Testis (tissue), 3 donors: ENCODE measurements around the gene HLA-DQA1. TPM values are rescaled to one million over a fixed set of nuclear protein-coding genes. Genes with fewer than 3 reads are reported as not detected.
"Not testable (repeated sequence)": the region's sequence is repeated elsewhere in the genome, so short reads cannot be mapped to it uniquely, and the experiment has no call there.

Source experiments
- DNase-seq: peaks from one replicate; pipeline ENCODE4 v3.0.0-alpha.2; 2019
- H3K27ac ChIP-seq, 2 donors: fragments of 200-600 bp; sonication (generic); one replicate each; pipeline ENCODE4 v1.5.1; 2019
- H3K27me3 ChIP-seq: fragments of 200-600 bp; sonication (generic); one replicate; pipeline ENCODE4 v1.5.1; 2019
- H3K36me3 ChIP-seq: fragments of 200-600 bp; sonication (generic); one replicate; pipeline ENCODE4 v1.5.1; 2017; ENCODE audit warnings: low read depth; ENCODE audit errors: missing control alignments
- H3K4me1 ChIP-seq: fragments of 200-600 bp; sonication (generic); one replicate; pipeline ENCODE4 v1.5.1; 2019
- H3K4me3 ChIP-seq, 2 donors: fragments of 200-600 bp; sonication (generic); one replicate each; pipeline ENCODE4 v1.5.1; 2017 to 2019
- H3K9me3 ChIP-seq: fragments of 200-600 bp; sonication (generic); one replicate; pipeline ENCODE4 v1.5.1; 2017
- CTCF ChIP-seq, 3 experiments: fragments of 450-650 bp in 2 of 3; fragments of 200-600 bp in 1 of 3; sonication (generic) in 1 of 3; IDR thresholded peaks; one replicate each; pipeline ENCODE4 v1.5.1; 2016 to 2019; ENCODE audit warnings: antibody characterized with exemption in 3 of 3, mild to moderate bottlenecking in 2 of 3, moderate library complexity in 1 of 3
- POLR2A ChIP-seq: fragments of 450-650 bp; IDR thresholded peaks from one replicate; pipeline ENCODE4 v1.6.1; 2017; ENCODE audit warnings: antibody characterized with exemption, mild to moderate bottlenecking, moderate library complexity
- WGBS, 2 donors: methylation state at CpG; one replicate each; pipeline ENCODE4 v1.1.5; 2018; 5-methylcytosine and 5-hydroxymethylcytosine counted together
- intact Hi-C: fragments of 100-400 bp; cut with DNase I; formaldehyde crosslinking; loops from one replicate; pipeline ENCODE4 v1.15.1; 2023; ENCODE audit warnings: low total_unique reads
- polyA plus RNA-seq: library from polyadenylated mRNA; stranded (reverse); fragments of 350-450 nt; fragmentation: Illumina TruSeq; extraction: RNeasy Lipid Tissue Mini Kit (QIAGEN cat#74804); gene quantifications from one replicate; pipeline ENCODE4 v1.2.3, GENCODE V29; 2014; ENCODE audit warnings: low read depth, low replicate concordance; ENCODE audit not compliant: insufficient read depth
- total RNA-seq, 2 donors: library from RNA; depleted of rRNA; stranded (reverse); fragments of >200 nt; gene quantifications; one replicate each; pipeline ENCODE4 v1.2.3, GENCODE V29; 2016

HLA-DQA1 gene
- total and polyA plus RNA-seq, 3 donors from 2014 or later = 0.94 to 33.9 (median 1.6) TPM

DNA sequence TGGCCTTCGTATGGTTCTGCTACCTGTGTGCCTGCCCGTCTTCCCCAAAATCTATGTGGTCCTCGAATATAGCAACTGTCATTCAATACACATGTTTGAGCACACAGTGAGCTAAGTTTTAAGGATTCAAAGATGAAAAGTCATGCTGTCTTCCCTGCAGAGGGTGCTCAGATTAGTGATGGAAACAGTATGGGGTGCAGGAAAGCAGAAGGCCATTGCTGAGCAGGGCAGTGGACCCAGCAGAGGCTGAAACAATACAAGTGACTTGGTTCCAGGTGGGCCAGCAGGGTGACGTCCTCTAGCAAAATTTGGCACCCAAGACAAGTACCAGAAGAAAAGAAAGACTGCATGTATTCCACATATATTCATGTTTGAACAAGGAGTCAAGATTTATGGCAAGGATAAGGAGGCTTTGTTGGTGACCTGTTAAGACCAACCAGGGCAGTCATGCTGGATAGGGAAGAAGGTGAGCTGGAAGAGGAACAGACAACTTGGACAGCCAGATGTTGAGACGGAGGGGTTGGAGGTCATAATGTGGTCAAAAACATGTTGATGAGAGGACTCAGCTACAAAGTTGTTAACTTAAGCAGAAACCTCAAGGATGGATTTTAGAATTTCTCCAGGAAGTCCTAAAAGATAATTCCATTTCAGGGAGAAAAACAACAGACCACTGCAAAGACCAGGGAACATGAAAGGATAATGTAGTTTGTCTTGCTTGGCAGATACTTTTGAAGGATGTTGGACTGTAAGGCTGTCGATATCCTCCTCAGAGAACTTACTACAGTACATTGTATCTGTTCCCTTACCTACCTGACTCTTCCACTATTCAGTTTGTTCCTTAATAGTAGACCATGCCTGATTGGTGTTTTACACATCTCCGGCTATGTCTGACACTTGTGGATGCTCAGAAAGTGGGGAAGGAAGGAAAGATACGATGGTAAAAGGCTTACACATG is 2.5 kb downstream of the HLA-DQA1 start:
- Histone ChIP-seq H3K4me1 (no peaks in the 10 kb centered on the region), H3K27ac (no peak overlapping the region), H3K27me3 (no peaks in the 10 kb centered on the region), H3K36me3 (no peaks in the 10 kb centered on the region), H3K9me3 (no peaks in the 10 kb centered on the region), H3K4me3 (no peak overlapping the region)
- intact Hi-C loops = no loop called here
- WGBS, 2 donors = 0 to 62% methylated on average over 7 to 8 of the region's 8 CpGs
- TF ChIP-seq CTCF (IDR thresholded peaks at IDR 0.05) = no peak
- no peak for TF ChIP-seq POLR2A
- DNase-seq = no peak

DNA sequence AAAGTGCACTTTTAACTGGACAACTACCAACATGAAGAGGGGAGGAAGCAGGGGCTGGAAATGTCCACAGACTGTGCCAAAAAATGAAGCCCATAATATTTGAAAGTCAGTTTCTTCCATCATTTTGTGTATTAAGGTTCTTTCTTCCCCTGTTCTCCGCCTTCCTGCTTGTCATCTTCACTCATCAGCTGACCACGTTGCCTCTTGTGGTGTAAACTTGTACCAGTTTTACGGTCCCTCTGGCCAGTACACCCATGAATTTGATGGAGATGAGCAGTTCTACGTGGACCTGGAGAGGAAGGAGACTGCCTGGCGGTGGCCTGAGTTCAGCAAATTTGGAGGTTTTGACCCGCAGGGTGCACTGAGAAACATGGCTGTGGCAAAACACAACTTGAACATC is 3.9 kb downstream of the HLA-DQA1 start:
- DNase-seq = no peak
- intact Hi-C loops = no loop called here
- 59 to 82% methylated on average over 4 to 6 of the region's 6 CpGs for WGBS, 2 donors

DNA sequence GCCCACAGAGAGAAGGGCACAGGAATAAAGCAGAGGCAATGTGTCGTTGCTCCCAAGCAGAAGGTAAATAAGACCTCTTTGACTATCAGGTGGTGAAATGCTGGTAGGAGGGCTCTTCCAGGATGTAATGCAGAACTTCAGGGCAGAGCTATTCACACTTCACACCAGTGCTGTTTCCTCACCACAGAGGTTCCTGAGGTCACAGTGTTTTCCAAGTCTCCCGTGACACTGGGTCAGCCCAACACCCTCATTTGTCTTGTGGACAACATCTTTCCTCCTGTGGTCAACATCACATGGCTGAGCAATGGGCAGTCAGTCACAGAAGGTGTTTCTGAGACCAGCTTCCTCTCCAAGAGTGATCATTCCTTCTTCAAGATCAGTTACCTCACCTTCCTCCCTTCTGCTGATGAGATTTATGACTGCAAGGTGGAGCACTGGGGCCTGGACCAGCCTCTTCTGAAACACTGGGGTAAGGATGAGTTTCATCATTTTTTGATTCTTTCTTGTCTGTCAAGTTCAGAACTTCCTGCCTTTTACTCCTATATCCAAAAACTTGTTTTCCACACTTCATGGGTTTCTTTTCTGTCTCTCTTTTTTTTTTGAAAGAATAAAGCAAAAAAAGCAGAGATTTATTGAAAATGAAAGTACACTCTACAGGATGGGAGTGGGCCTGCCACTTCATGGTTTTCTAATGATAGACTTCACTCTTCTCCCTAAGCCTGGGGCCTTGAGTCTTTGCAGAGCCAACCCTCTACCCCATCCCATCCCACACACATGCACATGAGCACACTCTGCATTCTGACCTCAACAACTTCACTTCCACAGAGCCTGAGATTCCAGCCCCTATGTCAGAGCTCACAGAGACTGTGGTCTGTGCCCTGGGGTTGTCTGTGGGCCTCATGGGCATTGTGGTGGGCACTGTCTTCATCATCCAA is 4.8 kb downstream of the HLA-DQA1 start:
- intact Hi-C loops, H3K36me3 ChIP-seq: not testable (repeated sequence)

More for the DNA sequence above, 3.9 kb downstream of the HLA-DQA1 start:
- Histone ChIP-seq H3K4me1 (no peaks in the 10 kb centered on the region), H3K9me3 (no peaks in the 10 kb centered on the region), H3K27me3 (no peaks in the 10 kb centered on the region), H3K36me3 (no peaks in the 10 kb centered on the region), H3K4me3 (no peak overlapping the region), H3K27ac (no peak overlapping the region)
- TF ChIP-seq CTCF (IDR thresholded peaks at IDR 0.05) (no peak), POLR2A (no peak)

GRCh38 chr6:32642720-32643106 is 5.5 kb downstream of the HLA-DQA1 start:
- TF ChIP-seq CTCF (IDR thresholded peaks at IDR 0.05) = no peak
- TF ChIP-seq POLR2A = no peak
- Histone ChIP-seq H3K27ac (no peak overlapping the region), H3K27me3 (no peaks in the 10 kb centered on the region), H3K9me3 (no peaks in the 10 kb centered on the region), H3K4me3 (no peak overlapping the region), H3K36me3 (no peaks in the 10 kb centered on the region), H3K4me1 (no peaks in the 10 kb centered on the region)
- 39 to 74% methylated on average over 2 to 6 of the region's 6 CpGs for WGBS, 2 donors
- intact Hi-C loops = no loop called here
- DNase-seq = no peak

More for the DNA sequence above, 4.8 kb downstream of the HLA-DQA1 start:
- not testable (repeated sequence) for DNase-seq, H3K4me1 ChIP-seq, H3K27ac ChIP-seq, H3K4me3 ChIP-seq, H3K27me3 ChIP-seq, H3K9me3 ChIP-seq
- 50 to 61% methylated on average over 1 to 2 of the region's 2 CpGs for WGBS, 2 donors

DNA sequence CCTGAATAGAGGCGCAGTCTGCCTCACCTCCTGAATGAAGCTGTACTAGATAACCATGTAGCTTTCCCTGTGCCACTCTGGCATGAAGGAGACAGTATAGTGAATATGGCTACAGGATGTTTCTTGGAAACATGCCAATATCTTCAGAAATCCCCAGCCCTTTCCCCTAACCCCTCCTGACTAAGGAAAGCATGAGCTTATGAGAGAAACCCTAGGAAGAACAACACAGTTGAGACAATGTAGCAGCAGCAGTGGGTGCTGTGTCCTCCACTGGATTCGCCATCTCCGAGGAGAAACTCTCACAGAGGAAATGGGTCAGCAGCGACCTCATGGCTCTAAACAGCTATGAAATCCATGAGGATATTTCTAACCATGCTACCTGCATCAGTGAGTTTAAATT is 6.7 kb downstream of the HLA-DQA1 start:
- TF ChIP-seq CTCF (IDR thresholded peaks at IDR 0.05) (no peak), POLR2A (no peak)
- H3K4me3 ChIP-seq = no peak overlapping the region

More for the DNA sequence above, 6.7 kb downstream of the HLA-DQA1 start:
- no peak for DNase-seq
- WGBS, 2 donors = 22 to 52% methylated on average over 4 of the region's 4 CpGs
- Histone ChIP-seq H3K36me3 (no peaks in the 10 kb centered on the region), H3K4me1 (no peaks in the 10 kb centered on the region), H3K9me3 (no peaks in the 10 kb centered on the region), H3K27me3 (no peaks in the 10 kb centered on the region), H3K27ac (no peak overlapping the region)
- intact Hi-C loops = no loop called here
